Esophagus squamous epithelium (tissue), 4 donors: ENCODE data around the gene OR52J3.
A peak's percentile ranks its signal among the peaks of the same experiment; 100 is the strongest.

ENCODE experiments used
- POLR2A ChIP-seq, 4 donors: fragments of 450-650 bp; IDR thresholded peaks; one replicate each; pipeline ENCODE4 v1.6.1; 2017; ENCODE audit warnings: antibody characterized with exemption in 4 of 4, mild to moderate bottlenecking in 4 of 4, moderate library complexity in 3 of 4
- TF ChIP-seq, protein P1 (sequence below), 6 experiments: fragments of 450-650 bp in 4 of 6; fragments of 200-600 bp in 2 of 6; sonication (generic) in 2 of 6; IDR thresholded peaks; one replicate each; pipeline ENCODE4 v1.5.1; 2016 to 2019; ENCODE audit warnings: antibody characterized with exemption in 6 of 6, mild to moderate bottlenecking in 4 of 6, moderate library complexity in 4 of 6

DNA sequence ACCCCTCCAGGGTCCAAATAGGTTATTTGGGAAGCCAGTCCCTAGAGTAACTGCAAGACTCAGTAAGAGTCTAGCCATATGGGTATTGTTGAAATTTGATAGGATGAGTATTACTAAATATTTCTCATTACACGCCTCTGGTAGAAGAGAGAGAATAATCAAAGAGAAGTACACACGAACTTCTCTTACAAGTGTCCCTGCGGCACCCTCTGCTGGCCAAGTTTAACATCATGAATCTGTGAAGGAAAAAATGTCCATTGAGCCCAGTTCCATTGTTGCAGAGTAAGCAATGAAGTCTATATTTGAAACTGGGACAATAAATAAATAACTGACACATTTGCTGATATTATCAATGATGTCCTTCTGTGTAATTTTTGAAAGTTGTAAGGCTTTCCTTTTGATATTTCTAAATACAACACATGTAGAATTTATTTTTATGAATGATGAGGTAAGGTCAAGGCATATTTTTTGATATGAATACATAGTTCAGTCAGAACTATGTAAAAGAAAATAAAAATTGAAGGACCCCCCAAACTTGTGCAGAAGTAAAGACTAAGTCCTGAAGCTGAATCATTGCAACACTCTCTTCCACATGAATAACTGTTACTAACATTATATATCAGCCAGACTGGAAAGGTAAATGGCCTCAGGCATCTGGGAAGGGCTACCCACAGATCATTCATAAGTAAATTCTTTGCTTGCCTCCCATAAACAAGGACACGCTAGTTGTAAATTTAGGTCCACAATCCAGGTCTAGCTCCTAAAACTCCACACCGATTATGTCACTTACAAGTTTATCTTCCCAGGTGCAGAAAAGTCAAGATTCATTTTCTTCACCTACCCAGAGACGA lies 41.7 kb upstream of the OR52J3 start:
- TF ChIP-seq POLR2A (IDR thresholded peaks at IDR 0.05), result no peak
- TF ChIP-seq, protein P1, sequence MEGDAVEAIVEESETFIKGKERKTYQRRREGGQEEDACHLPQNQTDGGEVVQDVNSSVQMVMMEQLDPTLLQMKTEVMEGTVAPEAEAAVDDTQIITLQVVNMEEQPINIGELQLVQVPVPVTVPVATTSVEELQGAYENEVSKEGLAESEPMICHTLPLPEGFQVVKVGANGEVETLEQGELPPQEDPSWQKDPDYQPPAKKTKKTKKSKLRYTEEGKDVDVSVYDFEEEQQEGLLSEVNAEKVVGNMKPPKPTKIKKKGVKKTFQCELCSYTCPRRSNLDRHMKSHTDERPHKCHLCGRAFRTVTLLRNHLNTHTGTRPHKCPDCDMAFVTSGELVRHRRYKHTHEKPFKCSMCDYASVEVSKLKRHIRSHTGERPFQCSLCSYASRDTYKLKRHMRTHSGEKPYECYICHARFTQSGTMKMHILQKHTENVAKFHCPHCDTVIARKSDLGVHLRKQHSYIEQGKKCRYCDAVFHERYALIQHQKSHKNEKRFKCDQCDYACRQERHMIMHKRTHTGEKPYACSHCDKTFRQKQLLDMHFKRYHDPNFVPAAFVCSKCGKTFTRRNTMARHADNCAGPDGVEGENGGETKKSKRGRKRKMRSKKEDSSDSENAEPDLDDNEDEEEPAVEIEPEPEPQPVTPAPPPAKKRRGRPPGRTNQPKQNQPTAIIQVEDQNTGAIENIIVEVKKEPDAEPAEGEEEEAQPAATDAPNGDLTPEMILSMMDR (IDR thresholded peaks at IDR 0.05), result peak in 5 of 6 experiments; percentile 32 to 56 (median 37)
